Bronchial epithelial cell (primary cell): ENCODE results near the gene SLC24A1. TPM values are rescaled to one million over a fixed set of nuclear protein-coding genes. Genes with fewer than 3 reads are reported as not detected.

Experiments used
- DNase-seq: peaks from one replicate; pipeline ENCODE4 v3.0.0-alpha.2; 2010; ENCODE audit warnings: low read depth
- FAIRE-seq: peaks from 2 replicates; lab custom pipeline; 2011; peaks lifted over from hg19 to GRCh38; lab: Jason Lieb, UNC
- H3K27me3 ChIP-seq: 2 replicates; pipeline ENCODE4 v1.5.1; 2011; ENCODE audit warnings: low read length; ENCODE audit not compliant: control insufficient read depth, insufficient read depth
- H3K36me3 ChIP-seq: 2 replicates; pipeline ENCODE4 v1.5.1; 2011; ENCODE audit warnings: low read length; ENCODE audit not compliant: control insufficient read depth, insufficient read depth
- H3K4me3 ChIP-seq: 2 replicates; pipeline ENCODE4 v1.5.1; 2011; ENCODE audit warnings: mild to moderate bottlenecking, low read depth, low read length, control low read depth
- CTCF ChIP-seq: IDR thresholded peaks from 2 replicates; pipeline ENCODE4 v1.5.1; 2011; ENCODE audit warnings: mild to moderate bottlenecking, moderate library complexity, low read length, control low read depth, inconsistent platforms; ENCODE audit not compliant: insufficient read depth, severe bottlenecking
- total RNA-seq: library from RNA; depleted of rRNA; stranded (reverse); fragments of >200 nt; gene quantifications from 2 replicates; pipeline ENCODE4 v1.2.1, GENCODE V29; 2014

Gene SLC24A1
- total RNA-seq, 1 donor from 2014 or later: 1.6 TPM

GRCh38 chr15:65690778-65691177, 69.0 kb downstream of the SLC24A1 start:
- TF ChIP-seq CTCF: no peak
- DNase-seq: no peak
- H3K36me3 ChIP-seq: peaks cover 6% of the 10 kb centered on the region
- no peak for FAIRE-seq
- no peak overlapping the region for H3K4me3 ChIP-seq
- no peaks in the 10 kb centered on the region for H3K27me3 ChIP-seq

GRCh38 chr15:65695081-65695480, 73.3 kb downstream of the SLC24A1 start:
- H3K4me3 ChIP-seq: no peak overlapping the region
- DNase-seq (no peak), FAIRE-seq (no peak)
- no peaks in the 10 kb centered on the region for H3K27me3 ChIP-seq
- H3K36me3 ChIP-seq: peaks cover 6% of the 10 kb centered on the region
- TF ChIP-seq CTCF: no peak

Other genes starting within 250 kb of the SLC24A1 start
- gene IGDCC3, start 243.9 kb upstream of the SLC24A1 start, total RNA-seq: not detected in 2 replicates
- under 0.01 TPM in 2 replicates for gene IGDCC4, start 199.0 kb upstream of the SLC24A1 start, total RNA-seq
- 28.4 and 41.9 TPM in 2 replicates for gene DPP8, start 104.2 kb upstream of the SLC24A1 start, total RNA-seq
- gene HACD3, start 91.5 kb upstream of the SLC24A1 start, total RNA-seq: 29.2 and 60.8 TPM in 2 replicates
- gene INTS14, start 10.8 kb upstream of the SLC24A1 start, total RNA-seq: 26.5 and 28.7 TPM in 2 replicates
- gene DENND4A, start 170.4 kb downstream of the SLC24A1 start, total RNA-seq: 11.1 and 12.0 TPM in 2 replicates
- 167 and 195 TPM in 2 replicates for gene RAB11A, start 247.6 kb downstream of the SLC24A1 start, total RNA-seq